H1 (cell line): Measurements from ENCODE around the gene ALG3. TPM values are rescaled to one million over a fixed set of nuclear protein-coding genes. Genes with fewer than 3 reads are reported as not detected.

ENCODE experiments used
- CTCF ChIA-PET: fragments of 300-600 bp; sonication (Branson Sonifier 250); formaldehyde crosslinking; loops from one replicate; lab custom pipeline; 2021; ENCODE audit not compliant: partially characterized antibody; lab: Charles Lee
- POLR2A ChIA-PET: fragments of 300-600 bp; sonication (Branson Sonifier 250); formaldehyde crosslinking; loops from one replicate; lab custom pipeline; 2021; ENCODE audit warnings: inconsistent platforms; ENCODE audit not compliant: partially characterized antibody; lab: Charles Lee
- DNase-seq, 2 experiments: peaks; one replicate each; pipeline versions ENCODE4 v3.0.0 to v3.0.0-alpha.2; 2010 to 2022; ENCODE audit warnings: low spot score in 2 of 2, low read depth in 1 of 2, mixed read lengths in 1 of 2
- FAIRE-seq: peaks from 2 replicates; lab custom pipeline; 2011; peaks lifted over from hg19 to GRCh38; lab: Jason Lieb, UNC
- H2AFZ ChIP-seq: 2 replicates; pipeline ENCODE4 v1.8.1; 2012; ENCODE audit warnings: low read length, inconsistent platforms
- H2AK5ac ChIP-seq: 2 replicates; pipeline ENCODE4 v1.6.1; 2013; ENCODE audit warnings: low read depth, low read length
- H2BK120ac ChIP-seq: replicated peaks from 2 replicates; pipeline ENCODE3; 2013; ENCODE audit warnings: low read depth, low read length, inconsistent platforms
- H2BK12ac ChIP-seq: 2 replicates; pipeline ENCODE4 v1.6.1; 2013; ENCODE audit warnings: low read depth, low read length
- H2BK15ac ChIP-seq: 2 replicates; pipeline ENCODE4 v1.6.1; 2013; ENCODE audit warnings: low read length
- H2BK20ac ChIP-seq: 2 replicates; pipeline ENCODE4 v1.6.1; 2013; ENCODE audit warnings: low read length
- H2BK5ac ChIP-seq: 2 replicates; pipeline ENCODE4 v1.6.1; 2013; ENCODE audit warnings: low read depth, low read length
- H3K14ac ChIP-seq: 2 replicates; pipeline ENCODE4 v1.6.1; 2013; ENCODE audit warnings: inconsistent platforms; ENCODE audit not compliant: insufficient read length
- H3K18ac ChIP-seq: 2 replicates; pipeline ENCODE4 v1.6.1; 2013; ENCODE audit warnings: low read length; ENCODE audit errors: extremely low read depth
- H3K23ac ChIP-seq: 2 replicates; pipeline ENCODE4 v1.6.1; 2013; ENCODE audit warnings: inconsistent platforms; ENCODE audit not compliant: insufficient read length
- H3K23me2 ChIP-seq: 2 replicates; pipeline ENCODE4 v1.6.1; 2013; ENCODE audit warnings: low read depth, low read length
- H3K27ac ChIP-seq: 2 replicates; pipeline ENCODE4 v1.6.1; 2011; ENCODE audit warnings: low read depth, low read length, inconsistent platforms
- H3K27me3 ChIP-seq, 4 experiments: replicated peaks in 1 of 4; 1 replicate in 1 of 4; 2 replicates in 3 of 4; pipeline versions ENCODE4 v1.6.1 to v1.8.1; 2011 to 2013; ENCODE audit warnings: low read length in 3 of 4, mild to moderate bottlenecking in 3 of 4, inconsistent platforms in 2 of 4, mixed read lengths in 2 of 4, moderate library complexity in 1 of 4; ENCODE audit not compliant: control insufficient read depth in 3 of 4, insufficient read depth in 3 of 4; ENCODE audit errors: extremely low read depth in 1 of 4
- H3K36me3 ChIP-seq, 4 experiments: 2 replicates each; pipeline versions ENCODE4 v1.6.1 to v1.8.1; 2011 to 2013; ENCODE audit warnings: mild to moderate bottlenecking in 4 of 4, low read length in 3 of 4, moderate library complexity in 2 of 4, control low read depth in 1 of 4, inconsistent platforms in 1 of 4; ENCODE audit not compliant: insufficient read depth in 4 of 4, control insufficient read depth in 2 of 4
- H3K4ac ChIP-seq: replicated peaks from 2 replicates; pipeline ENCODE3; 2013; ENCODE audit warnings: low read length, low read depth, mixed read lengths, inconsistent platforms; ENCODE audit not compliant: insufficient read length
- H3K4me1 ChIP-seq, 4 experiments: replicated peaks in 1 of 4; 1 replicate in 1 of 4; 2 replicates in 3 of 4; pipeline versions ENCODE4 v1.6.1 to v1.8.1; 2011 to 2013; ENCODE audit warnings: low read length in 3 of 4, inconsistent platforms in 2 of 4, mixed read lengths in 1 of 4; ENCODE audit not compliant: insufficient read depth in 4 of 4, control insufficient read depth in 3 of 4
- H3K4me2 ChIP-seq, 2 experiments: 2 replicates each; pipeline versions ENCODE4 v1.6.1 to v1.8.1; 2011 to 2013; ENCODE audit warnings: low read depth in 2 of 2, low read length in 2 of 2, control low read depth in 1 of 2, inconsistent platforms in 1 of 2, mild to moderate bottlenecking in 1 of 2; ENCODE audit not compliant: insufficient read depth in 1 of 2
- H3K4me3 ChIP-seq, 4 experiments: fragments of 200-600, 300-600 bp in 1 of 4; sonication (generic), shearing (Covaris generic), sonication (Bioruptor Twin) in 1 of 4; 2 replicates each; pipeline versions ENCODE4 v1.5.1 to v1.8.1; 2011 to 2016; ENCODE audit warnings: low read length in 4 of 4, low read depth in 3 of 4, control low read depth in 2 of 4, inconsistent platforms in 2 of 4, mild to moderate bottlenecking in 2 of 4, mixed read lengths in 1 of 4, moderate library complexity in 1 of 4; ENCODE audit not compliant: insufficient read depth in 2 of 4; ENCODE audit errors: extremely low read depth in 1 of 4
- H3K56ac ChIP-seq: replicated peaks from 2 replicates; pipeline ENCODE3; 2013; ENCODE audit warnings: low read depth, mild to moderate bottlenecking, mixed read lengths, low read length, inconsistent platforms; ENCODE audit not compliant: insufficient read length
- H3K79me1 ChIP-seq: 2 replicates; pipeline ENCODE4 v1.6.1; 2013; ENCODE audit warnings: low read depth, low read length, control low read depth
- H3K79me2 ChIP-seq, 2 experiments: 2 replicates each; pipeline versions ENCODE4 v1.6.1 to v1.8.1; 2012 to 2013; ENCODE audit warnings: low read length in 2 of 2, mild to moderate bottlenecking in 2 of 2, inconsistent platforms in 1 of 2; ENCODE audit not compliant: insufficient read depth in 2 of 2, control insufficient read depth in 1 of 2
- H3K9ac ChIP-seq, 4 experiments: replicated peaks in 1 of 4; 1 replicate in 1 of 4; 2 replicates in 3 of 4; pipeline versions ENCODE4 v1.6.1 to v1.8.1; 2011 to 2013; ENCODE audit warnings: low read depth in 3 of 4, low read length in 3 of 4, control low read depth in 2 of 4, mild to moderate bottlenecking in 2 of 4, moderate library complexity in 2 of 4, inconsistent platforms in 1 of 4; ENCODE audit errors: extremely low read depth in 1 of 4
- H3K9me3 ChIP-seq, 2 experiments: 2 replicates each; pipeline versions ENCODE4 v1.6.1 to v1.8.1; 2012 to 2013; ENCODE audit warnings: mild to moderate bottlenecking in 2 of 2, moderate library complexity in 2 of 2, control low read depth in 1 of 2, inconsistent platforms in 1 of 2, low read depth in 1 of 2, low read length in 1 of 2, mixed read lengths in 1 of 2; ENCODE audit not compliant: insufficient read depth in 2 of 2
- H4K20me1 ChIP-seq, 2 experiments: replicated peaks in 1 of 2; 2 replicates each; pipeline versions ENCODE3 to v1.8.1; 2011 to 2013; ENCODE audit warnings: inconsistent platforms in 2 of 2, low read length in 2 of 2, mild to moderate bottlenecking in 1 of 2; ENCODE audit not compliant: insufficient read depth in 2 of 2, control insufficient read depth in 1 of 2
- H4K5ac ChIP-seq: 2 replicates; pipeline ENCODE4 v1.6.1; 2013; ENCODE audit warnings: low read length, low read depth, mixed read lengths, inconsistent platforms; ENCODE audit not compliant: insufficient read length
- H4K8ac ChIP-seq: 2 replicates; pipeline ENCODE4 v1.8.0; 2013; ENCODE audit warnings: mild to moderate bottlenecking, moderate library complexity, low read length, inconsistent platforms; ENCODE audit not compliant: insufficient read depth; ENCODE audit errors: extremely low read depth
- H4K91ac ChIP-seq: replicated peaks from 2 replicates; pipeline ENCODE3; 2013; ENCODE audit warnings: low read length, mixed read lengths, inconsistent platforms; ENCODE audit not compliant: insufficient read length
- CBX5 ChIP-seq: fragments of 300-800, 300-1000 bp; sonication (generic); IDR thresholded peaks from 2 replicates; pipeline ENCODE4 v1.7.1; 2016; ENCODE audit warnings: antibody characterized with exemption, low read length, low read depth
- E2F6 ChIP-seq: IDR thresholded peaks from 2 replicates; pipeline ENCODE4 v1.6.1; 2012; ENCODE audit warnings: inconsistent platforms
- KDM4A ChIP-seq: IDR thresholded peaks from one replicate; pipeline ENCODE4 v1.7.1; 2012; ENCODE audit warnings: low read depth, mild to moderate bottlenecking, moderate library complexity, low read length, inconsistent platforms; ENCODE audit not compliant: severe bottlenecking
- MAFK ChIP-seq: IDR thresholded peaks from 2 replicates; pipeline ENCODE4 v1.6.1; 2012; ENCODE audit warnings: low read depth, mild to moderate bottlenecking, improper control_type of control experiment, low read length
- SIN3A ChIP-seq, 2 experiments: IDR thresholded peaks in 1 of 2; conservative IDR thresholded peaks in 1 of 2; 2 replicates each; pipeline ENCODE4 v1.6.1; 2011 to 2012; ENCODE audit warnings: low read length in 2 of 2, improper control_type of control experiment in 1 of 2, low read depth in 1 of 2, mild to moderate bottlenecking in 1 of 2
- TEAD4 ChIP-seq: IDR thresholded peaks from 2 replicates; pipeline ENCODE4 v1.6.1; 2012; ENCODE audit warnings: low read depth, low read length, inconsistent platforms, mixed read lengths
- WGBS, 2 experiments: shearing (Covaris generic) in 1 of 2; methylation state at CpG; one replicate each; pipeline versions ENCODE4 v1.1.6 to v1.1.7; 2013 to 2015; ENCODE audit warnings: low lambda C conversion rate in 2 of 2, mixed read lengths in 2 of 2, inconsistent platforms in 1 of 2, low coverage in 1 of 2, missing lambda C conversion rate in 1 of 2; ENCODE audit not compliant: insufficient replicate concordance in 2 of 2, insufficient coverage in 1 of 2, insufficient read length in 1 of 2; ENCODE audit errors: extremely low coverage in 1 of 2, missing lambda C conversion rate in 1 of 2; 5-methylcytosine and 5-hydroxymethylcytosine counted together
- polyA plus RNA-seq, 7 experiments: library from polyadenylated mRNA; depleted of rRNA in 3 of 7; stranded (reverse) in 5 of 7; unstranded in 2 of 7; fragments of >200 nt in 5 of 7; fragments of 200-250 nt in 2 of 7; gene quantifications; 1 replicate in 5 of 7; 2 replicates in 1 of 7; 4 replicates in 1 of 7; pipeline versions ENCODE4 v1.2.1 to v1.2.3, GENCODE V29; 2011 to 2013; ENCODE audit warnings: missing spikeins in 2 of 7, mixed read lengths in 2 of 7
- total RNA-seq: library from RNA; stranded (reverse); fragmentation: NEBNext Ultra II Directional; extraction: Animal tissue kit (Norgen Biotek cat#: 25700); gene quantifications from 2 replicates; pipeline ENCODE4 v1.2.1, GENCODE V29; 2021
- TF ChIP-seq, protein P1 (sequence below): IDR thresholded peaks from 2 replicates; pipeline ENCODE4 v1.6.1; 2011; ENCODE audit warnings: low read depth, mild to moderate bottlenecking, low read length; ENCODE audit not compliant: insufficient read depth
- TF ChIP-seq, protein P2 (sequence below): IDR thresholded peaks from 2 replicates; pipeline ENCODE4 v1.6.1; 2012; ENCODE audit warnings: inconsistent platforms

ALG3 gene
- total and polyA plus RNA-seq, 2 of the 8 experiments (the other 6 are each of a cell fraction or from before 2014, with no cell fraction given), result 54.6 to 148 TPM

DNA sequence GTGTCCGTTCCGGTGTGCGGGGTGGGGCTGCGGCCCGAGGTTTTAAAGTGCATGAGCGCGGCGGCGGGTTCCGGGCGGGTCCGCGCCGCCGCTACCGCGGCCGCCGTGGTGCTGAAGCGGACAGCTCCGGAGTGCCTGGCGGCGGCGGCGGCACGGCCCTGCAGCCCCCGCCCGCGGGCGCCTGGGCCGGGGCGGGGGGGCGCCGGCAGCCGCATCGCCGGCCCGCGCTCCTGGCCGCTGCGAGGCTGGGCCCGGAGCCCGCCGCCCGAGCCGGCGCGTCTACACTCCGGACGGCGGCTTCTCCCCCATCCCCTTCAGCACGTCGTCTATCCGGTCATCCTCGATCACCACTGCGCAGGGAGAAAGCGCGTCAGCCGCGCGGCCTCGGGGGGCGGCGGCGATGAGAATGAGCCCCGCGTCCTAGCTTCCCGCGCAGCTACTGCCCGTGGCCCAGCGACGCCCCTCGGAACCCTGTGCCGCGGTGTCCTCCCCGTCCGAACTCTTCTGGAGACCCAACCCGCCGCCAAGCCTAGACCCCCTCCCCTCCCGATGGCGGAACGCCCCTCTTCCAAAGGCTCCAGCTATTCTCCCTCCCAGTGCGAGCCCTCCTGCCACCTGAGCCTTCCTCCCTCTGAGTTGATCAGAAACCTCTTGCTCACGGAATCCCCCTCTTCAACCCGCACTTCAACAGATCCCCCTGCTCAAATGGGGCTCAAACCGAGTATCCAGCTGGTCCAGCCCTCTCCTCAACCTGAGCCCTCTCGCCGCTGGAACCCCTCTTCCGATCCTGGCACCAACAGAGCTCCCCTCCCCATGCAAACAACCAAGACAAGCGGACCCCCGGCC lies 11.3 kb upstream of the ALG3 start:
- 3% methylated on average over 39 of the region's 91 CpGs; no CpG with 5 or more reads in 1 of the 2 experiments for WGBS, 2 experiments
- Histone ChIP-seq H3K4ac (no peak overlapping the region), H3K79me2 (no peaks in the 10 kb centered on the region), H3K27ac (no peak overlapping the region), H3K9ac (no peak overlapping the region; a peak in 1 of 7 replicates), H3K4me2 (peak overlapping the region; percentile 89 to 97), H4K8ac (no peak overlapping the region), H2BK5ac (no peak overlapping the region), H2AK5ac (no peak overlapping the region), H3K56ac (no peak overlapping the region), H2BK12ac (no peak overlapping the region), H3K14ac (no peak overlapping the region), H4K20me1 (peaks cover 16 to 19% of the 10 kb centered on the region in 2 experiments), H3K4me3 (peak overlapping the region; percentile 36 to 84 (median 58)), H3K9me3 (no peaks in the 10 kb centered on the region), H2BK20ac (no peak overlapping the region), H4K91ac (no peak overlapping the region), H3K79me1 (no peaks in the 10 kb centered on the region), H2BK120ac (no peak overlapping the region), H2AFZ (no peak overlapping the region), H3K36me3 (no peaks in the 10 kb centered on the region), H4K5ac (no peak overlapping the region), H3K27me3 (peaks cover 7 to 50% (median 38%) of the 10 kb centered on the region in 4 experiments), H2BK15ac (no peak overlapping the region), H3K23me2 (peaks cover 22% of the 10 kb centered on the region), H3K4me1 (peaks cover 0 to 17% (median 8%) of the 10 kb centered on the region in 4 experiments; a peak in 4 of 7 replicates), H3K23ac (no peak overlapping the region), H3K18ac (no peak overlapping the region; the same call in 1 of the 2 replicates)
- peak in 1 of 2 experiments; percentile 69 for DNase-seq
- POLR2A ChIA-PET, result interaction anchor here (0.5 to 3.1 kb wide), 13 partner anchors 10 to 284 kb away, joined by 3 to 8 read pairs (median 5); partner anchors contain the start of genes ABCF3, ALG3, DVL3 and ECE2
- no peak for FAIRE-seq
- CTCF ChIA-PET, result interaction anchor here (0.7 to 14.0 kb wide), 8 partner anchors 10 to 355 kb away, joined by 3 to 136 read pairs (median 4); partner anchors contain the start of genes EEF1AKMT4 and VWA5B2
- no peak for TF ChIP-seq TEAD4
- TF ChIP-seq MAFK, result no peak
- peak in 1 of 2 experiments; percentile 73; a peak in 1 of 4 replicates for TF ChIP-seq SIN3A (conservative IDR thresholded peaks at IDR 0.05 in 1 of 2, IDR thresholded peaks at IDR 0.05 in 1 of 2; ENCODE audit: low read depth in 1 of 2, low read length in 2 of 2)
- no peak for TF ChIP-seq CBX5
- TF ChIP-seq E2F6, result peak; percentile 19; the same call in 1 of the 2 replicates
- TF ChIP-seq KDM4A, result peak; percentile 32
- TF ChIP-seq, protein P1, sequence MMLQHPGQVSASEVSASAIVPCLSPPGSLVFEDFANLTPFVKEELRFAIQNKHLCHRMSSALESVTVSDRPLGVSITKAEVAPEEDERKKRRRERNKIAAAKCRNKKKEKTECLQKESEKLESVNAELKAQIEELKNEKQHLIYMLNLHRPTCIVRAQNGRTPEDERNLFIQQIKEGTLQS, result no peak
- TF ChIP-seq, protein P2, sequence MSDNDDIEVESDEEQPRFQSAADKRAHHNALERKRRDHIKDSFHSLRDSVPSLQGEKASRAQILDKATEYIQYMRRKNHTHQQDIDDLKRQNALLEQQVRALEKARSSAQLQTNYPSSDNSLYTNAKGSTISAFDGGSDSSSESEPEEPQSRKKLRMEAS, result 0 out of 2 replicates have a peak, but pooled peaks have one; percentile 9
